BLaER1 (cell line): Measurements from ENCODE around the gene VMAC.

ENCODE experiments used
- H3K27ac ChIP-seq: shearing (Covaris generic); formaldehyde crosslinking; 2 replicates; pipeline ENCODE4 v1.8.1; 2022
- H3K27me3 ChIP-seq: shearing (Covaris generic); formaldehyde crosslinking; 2 replicates; pipeline ENCODE4 v1.8.1; 2022
- H3K36me3 ChIP-seq: shearing (Covaris generic); formaldehyde crosslinking; 2 replicates; pipeline ENCODE4 v1.8.1; 2022
- H3K4me1 ChIP-seq: shearing (Covaris generic); formaldehyde crosslinking; 2 replicates; pipeline ENCODE4 v1.8.1; 2022
- H3K4me2 ChIP-seq: shearing (Covaris generic); formaldehyde crosslinking; 2 replicates; pipeline ENCODE4 v1.8.1; 2022
- H3K4me3 ChIP-seq: shearing (Covaris generic); formaldehyde crosslinking; 2 replicates; pipeline ENCODE4 v1.8.1; 2022
- H3K9ac ChIP-seq: shearing (Covaris generic); formaldehyde crosslinking; 2 replicates; pipeline ENCODE4 v1.8.1; 2022
- H3K9me3 ChIP-seq: shearing (Covaris generic); formaldehyde crosslinking; 2 replicates; pipeline ENCODE4 v1.8.1; 2022
- H4K20me1 ChIP-seq: shearing (Covaris generic); formaldehyde crosslinking; 2 replicates; pipeline ENCODE4 v1.8.1; 2022
- Cebpa-rat ChIP-seq: shearing (Covaris generic); IDR thresholded peaks from 2 replicates; pipeline ENCODE4 v1.8.1; 2022

VMAC gene

DNA sequence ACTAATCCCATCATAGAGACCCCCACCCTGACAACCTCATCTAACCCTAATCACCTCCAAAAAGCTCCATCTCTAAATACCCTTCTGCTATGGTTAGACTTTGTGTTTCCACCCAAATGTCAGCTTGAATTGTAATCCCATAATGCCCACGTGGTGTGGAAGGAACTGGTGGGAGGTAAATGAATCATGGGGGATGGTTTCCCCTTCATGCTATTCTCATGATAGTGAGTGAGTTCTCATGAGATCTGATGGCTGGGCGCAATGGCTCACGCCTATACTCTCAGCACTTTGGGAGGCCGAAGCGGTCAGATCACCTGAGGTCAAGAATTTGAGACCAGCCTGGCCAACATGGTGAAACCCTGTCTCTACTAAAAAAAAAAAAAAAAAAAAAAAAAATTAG, 2.6 kb downstream of the VMAC start:
- H3K9ac ChIP-seq, result no peak overlapping the region
- no peak overlapping the region for H3K4me3 ChIP-seq
- peaks cover 29% of the 10 kb centered on the region for H3K36me3 ChIP-seq
- no peaks in the 10 kb centered on the region for H3K27me3 ChIP-seq
- H4K20me1 ChIP-seq, result peaks cover 11% of the 10 kb centered on the region
- no peaks in the 10 kb centered on the region for H3K9me3 ChIP-seq
- H3K27ac ChIP-seq, result no peak overlapping the region
- TF ChIP-seq Cebpa-rat, result no peak
- H3K4me2 ChIP-seq, result no peak overlapping the region
- H3K4me1 ChIP-seq, result peaks cover 17% of the 10 kb centered on the region

DNA sequence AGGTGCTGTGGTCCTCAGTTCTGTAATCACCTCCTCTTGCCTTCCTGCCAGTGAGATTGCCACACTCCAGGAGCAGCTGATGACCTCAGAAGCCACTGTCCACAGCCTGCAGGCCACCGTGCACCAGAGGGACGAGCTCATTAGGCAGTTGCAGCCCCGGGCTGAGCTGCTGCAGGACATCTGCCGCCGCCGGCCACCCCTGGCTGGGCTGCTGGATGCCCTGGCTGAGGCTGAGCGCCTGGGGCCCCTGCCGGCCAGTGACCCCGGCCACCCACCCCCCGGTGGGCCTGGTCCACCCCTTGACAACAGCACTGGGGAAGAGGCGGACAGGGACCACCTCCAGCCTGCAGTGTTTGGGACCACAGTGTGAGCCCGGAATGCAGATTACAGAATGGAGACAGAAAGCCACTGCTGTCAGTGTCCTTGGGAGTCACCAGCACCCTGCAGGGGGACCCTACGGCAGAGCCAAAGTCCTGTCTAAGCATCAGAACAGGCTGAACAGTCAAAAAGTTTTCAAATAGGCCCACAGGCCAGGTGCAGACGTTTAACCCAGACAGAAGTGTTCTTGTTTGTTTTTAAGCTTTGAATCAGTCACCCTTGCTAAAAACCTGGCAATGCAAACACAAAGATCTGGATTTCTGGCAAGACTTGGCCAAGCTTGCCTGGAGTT, 4.2 kb downstream of the VMAC start:
- no peak overlapping the region for H3K4me3 ChIP-seq

DNA sequence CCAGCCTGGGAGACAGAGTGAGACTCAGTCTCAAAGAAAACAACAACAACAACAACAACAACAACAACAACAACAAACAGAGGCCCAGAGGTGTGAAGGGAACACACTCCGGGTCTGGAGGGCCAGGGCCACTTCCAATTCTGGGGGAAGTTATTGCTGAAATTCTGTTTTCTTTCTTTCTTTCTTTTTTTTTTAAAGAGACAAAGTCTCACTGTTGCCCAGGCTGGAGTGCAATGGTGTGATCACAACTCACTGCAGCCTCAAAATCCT, 5.9 kb downstream of the VMAC start:
- no peak for TF ChIP-seq Cebpa-rat
- H3K27me3 ChIP-seq, result no peaks in the 10 kb centered on the region
- peaks cover 4% of the 10 kb centered on the region for H3K4me1 ChIP-seq
- H3K4me3 ChIP-seq, result no peak overlapping the region
- no peaks in the 10 kb centered on the region for H3K9me3 ChIP-seq
- no peak overlapping the region for H3K9ac ChIP-seq
- H3K36me3 ChIP-seq, result peaks cover 58% of the 10 kb centered on the region
- H3K4me2 ChIP-seq, result no peak overlapping the region
- no peak overlapping the region for H3K27ac ChIP-seq
- no peaks in the 10 kb centered on the region for H4K20me1 ChIP-seq

More for the DNA sequence above, 4.2 kb downstream of the VMAC start:
- no peaks in the 10 kb centered on the region for H3K9me3 ChIP-seq
- no peak for TF ChIP-seq Cebpa-rat
- no peak overlapping the region for H3K27ac ChIP-seq
- peaks cover 41% of the 10 kb centered on the region for H3K36me3 ChIP-seq
- H3K9ac ChIP-seq, result no peak overlapping the region
- no peaks in the 10 kb centered on the region for H3K27me3 ChIP-seq
- no peaks in the 10 kb centered on the region for H4K20me1 ChIP-seq
- H3K4me1 ChIP-seq, result peaks cover 10% of the 10 kb centered on the region
- no peak overlapping the region for H3K4me2 ChIP-seq

GRCh38 chr19:5911366-5911765, 6.7 kb downstream of the VMAC start:
- no peak for TF ChIP-seq Cebpa-rat

DNA sequence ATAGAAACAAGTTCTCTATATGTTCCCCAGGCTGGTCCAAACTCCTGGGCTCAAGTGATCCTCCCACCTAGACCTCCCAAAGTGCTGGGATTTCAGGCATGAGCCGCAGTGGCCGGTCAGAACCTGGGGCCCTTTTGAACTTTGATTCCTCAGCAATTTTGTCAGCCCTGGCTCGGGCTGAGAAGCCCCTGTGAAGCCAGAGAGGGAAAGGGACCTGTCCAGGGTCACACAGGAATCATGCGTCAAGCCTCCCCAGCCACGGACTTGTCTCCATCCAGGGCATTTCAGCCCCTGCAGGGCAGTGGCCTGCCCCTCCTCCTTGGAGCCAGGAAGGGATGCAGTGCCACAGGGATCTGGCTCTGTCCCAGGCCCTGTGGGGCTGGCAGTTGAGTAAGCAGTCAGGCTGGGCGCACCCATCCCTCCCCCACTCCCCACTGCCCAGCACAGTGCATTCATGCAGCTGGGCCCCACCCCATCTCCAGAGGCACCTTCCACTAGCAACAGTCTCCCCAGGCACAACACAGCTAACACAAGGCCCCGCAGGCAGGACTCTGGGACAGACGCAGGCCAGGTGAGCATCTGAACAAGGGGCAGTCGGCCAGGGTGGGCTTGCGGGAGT, 9.2 kb downstream of the VMAC start, which contains the start of gene CAPS:
Gene CAPS (plus strand): TSS at position 516 of the 619 bp plus-strand sequence. CDS start 153 bp downstream, outside the sequence.
- TF ChIP-seq Cebpa-rat, result no peak
- peaks cover 86% of the 10 kb centered on the region for H3K36me3 ChIP-seq
- H3K4me3 ChIP-seq, result no peak within 1 kb of the TSS
- no peaks in the 10 kb centered on the region for H3K27me3 ChIP-seq
- no peak within 1 kb of the TSS for H3K4me2 ChIP-seq
- peaks cover 8% of the 10 kb centered on the region for H3K4me1 ChIP-seq
- H4K20me1 ChIP-seq, result peaks cover 2% of the 10 kb centered on the region; the same call in 1 of the 2 replicates
- H3K9ac ChIP-seq, result no peak within 1 kb of the TSS
- H3K27ac ChIP-seq, result no peak within 1 kb of the TSS
- no peaks in the 10 kb centered on the region for H3K9me3 ChIP-seq

More at GRCh38 chr19:5911366-5911765, 6.7 kb downstream of the VMAC start:
- Histone ChIP-seq H3K4me3 (no peak overlapping the region), H4K20me1 (no peaks in the 10 kb centered on the region), H3K27ac (no peak overlapping the region), H3K36me3 (peaks cover 66% of the 10 kb centered on the region), H3K27me3 (no peaks in the 10 kb centered on the region), H3K9me3 (no peaks in the 10 kb centered on the region), H3K4me2 (no peak overlapping the region), H3K9ac (no peak overlapping the region), H3K4me1 (peaks cover 5% of the 10 kb centered on the region)

DNA sequence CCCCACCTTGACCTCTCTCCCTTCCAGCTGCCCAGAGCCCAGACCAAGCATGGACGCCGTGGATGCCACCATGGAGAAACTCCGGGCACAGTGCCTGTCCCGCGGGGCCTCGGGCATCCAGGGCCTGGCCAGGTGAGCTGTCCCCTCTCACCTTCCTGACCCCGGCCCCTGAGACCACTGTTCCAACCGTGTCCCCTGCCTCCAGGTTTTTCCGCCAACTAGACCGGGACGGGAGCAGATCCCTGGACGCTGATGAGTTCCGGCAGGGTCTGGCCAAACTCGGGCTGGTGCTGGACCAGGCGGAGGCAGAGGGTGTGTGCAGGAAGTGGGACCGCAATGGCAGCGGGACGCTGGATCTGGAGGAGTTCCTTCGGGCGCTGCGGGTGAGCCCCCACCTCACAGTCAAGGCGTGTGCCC, 9.7 kb downstream of the VMAC start:
- H3K4me2 ChIP-seq, result no peak overlapping the region
- peaks cover 8% of the 10 kb centered on the region for H3K4me1 ChIP-seq
- no peak overlapping the region for H3K27ac ChIP-seq
- no peak overlapping the region for H3K9ac ChIP-seq
- TF ChIP-seq Cebpa-rat, result no peak
- no peaks in the 10 kb centered on the region for H3K9me3 ChIP-seq
- peaks cover 86% of the 10 kb centered on the region for H3K36me3 ChIP-seq
- no peak overlapping the region for H3K4me3 ChIP-seq
- no peaks in the 10 kb centered on the region for H3K27me3 ChIP-seq
- peaks cover 7% of the 10 kb centered on the region; the same call in 1 of the 2 replicates for H4K20me1 ChIP-seq

GRCh38 chr19:5914946-5915781, 10.5 kb downstream of the VMAC start:
- H3K36me3 ChIP-seq, result peaks cover 86% of the 10 kb centered on the region
- H3K27ac ChIP-seq, result no peak overlapping the region

DNA sequence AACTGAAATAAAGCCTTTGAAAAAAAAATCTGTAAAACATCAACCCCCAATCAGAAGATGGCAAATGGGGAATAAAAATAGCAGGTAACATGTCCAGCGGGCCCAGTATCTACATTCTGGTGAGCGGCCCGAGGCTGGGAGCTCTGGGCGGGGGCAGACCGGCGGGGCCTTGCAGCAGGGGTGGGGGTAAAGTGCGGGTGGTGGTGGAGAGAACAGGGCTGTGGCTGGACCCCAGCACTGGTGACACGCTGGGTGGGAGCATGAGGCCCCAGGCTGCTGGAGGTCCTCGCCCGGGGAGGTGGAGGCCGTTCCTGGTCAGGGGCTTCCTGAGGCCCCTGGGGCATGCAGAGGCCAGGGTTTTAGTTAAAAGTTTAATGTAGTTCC, 11.1 kb downstream of the VMAC start:
- TF ChIP-seq Cebpa-rat, result no peak
- Histone ChIP-seq H3K36me3 (peaks cover 86% of the 10 kb centered on the region), H3K27me3 (no peaks in the 10 kb centered on the region), H3K27ac (peak overlapping the region; percentile 36; the same call in 1 of the 2 replicates), H3K4me1 (peaks cover 8% of the 10 kb centered on the region), H3K4me3 (no peak overlapping the region), H4K20me1 (peaks cover 10% of the 10 kb centered on the region; the same call in 1 of the 2 replicates), H3K9ac (peak overlapping the region; percentile 23; the same call in 1 of the 2 replicates), H3K4me2 (no peak overlapping the region), H3K9me3 (no peaks in the 10 kb centered on the region)

More at GRCh38 chr19:5914946-5915781, 10.5 kb downstream of the VMAC start:
- TF ChIP-seq Cebpa-rat, result no peak
- Histone ChIP-seq H3K4me1 (peaks cover 8% of the 10 kb centered on the region), H4K20me1 (peaks cover 10% of the 10 kb centered on the region; the same call in 1 of the 2 replicates), H3K27me3 (no peaks in the 10 kb centered on the region), H3K4me2 (no peak overlapping the region), H3K9me3 (no peaks in the 10 kb centered on the region), H3K9ac (no peak overlapping the region), H3K4me3 (no peak overlapping the region)

GRCh38 chr19:5916181-5916708, 11.6 kb downstream of the VMAC start:
- H3K27ac ChIP-seq, result peak overlapping the region; percentile 36
- TF ChIP-seq Cebpa-rat, result no peak
- H3K4me3 ChIP-seq, result no peak overlapping the region
- no peak overlapping the region for H3K4me2 ChIP-seq
- peaks cover 86% of the 10 kb centered on the region for H3K36me3 ChIP-seq
- peaks cover 10% of the 10 kb centered on the region; the same call in 1 of the 2 replicates for H4K20me1 ChIP-seq
- H3K9ac ChIP-seq, result peak overlapping the region; percentile 23; the same call in 1 of the 2 replicates
- no peaks in the 10 kb centered on the region for H3K9me3 ChIP-seq
- H3K27me3 ChIP-seq, result no peaks in the 10 kb centered on the region
- peaks cover 8% of the 10 kb centered on the region for H3K4me1 ChIP-seq
